Posterior cingulate gyrus (tissue), 11 donors: Measurements from ENCODE around the gene EFCAB6.

Source experiments
- DNase-seq, 10 donors: peaks; one replicate each; pipeline versions ENCODE4 v3.0.0 to v3.0.0-alpha.2; 2020 to 2021; ENCODE audit warnings: mixed read lengths in 3 of 10
- intact Hi-C: fragments of 100-400 bp; cut with DNase I; formaldehyde crosslinking; loops from one replicate; pipeline ENCODE4 v1.15.1; 2023

The EFCAB6 gene

DNA sequence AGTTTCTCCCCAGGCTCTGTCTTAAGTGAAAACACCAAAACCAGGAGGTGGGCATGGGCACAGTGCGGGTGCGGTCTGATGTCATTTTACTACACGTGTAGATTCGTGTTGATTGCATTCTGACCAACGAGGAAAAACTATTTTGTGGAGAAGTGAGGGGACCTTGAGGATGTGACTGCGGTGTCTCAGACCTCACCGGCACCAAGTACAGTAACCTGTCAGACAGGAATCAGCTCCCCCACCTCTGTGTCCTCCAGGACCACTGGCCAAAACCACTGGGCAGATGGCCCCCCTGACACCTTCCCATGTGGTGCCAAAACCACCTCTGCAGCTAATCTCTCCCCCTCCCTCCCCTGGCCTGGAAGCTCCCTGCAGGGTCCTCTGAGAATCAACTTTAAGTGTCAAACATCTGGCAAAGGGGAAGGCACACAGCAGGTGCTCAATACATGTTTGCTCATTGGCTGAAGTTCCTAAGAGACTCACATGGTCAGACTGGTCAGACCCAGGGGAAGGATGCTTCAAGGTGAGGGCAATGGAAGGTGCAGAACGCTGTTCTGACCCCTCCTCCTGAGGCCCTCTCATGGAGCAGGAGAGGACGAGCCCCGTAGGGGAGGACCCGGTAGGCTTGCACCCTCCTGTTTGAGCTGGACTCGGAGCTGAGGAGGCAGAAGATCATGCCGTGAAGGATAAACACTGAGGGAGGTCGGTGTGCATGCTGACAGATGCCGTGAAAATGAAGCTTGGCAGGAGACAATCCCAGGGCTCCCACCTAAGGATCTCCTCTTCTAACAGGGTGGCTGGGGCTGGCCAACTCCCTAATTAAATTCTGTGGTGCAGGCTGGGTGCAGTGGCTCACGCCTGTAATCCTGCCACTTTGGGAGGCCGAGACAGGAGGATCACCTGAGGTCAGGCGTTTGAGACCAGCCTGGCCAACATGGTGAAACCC, 270.4 kb downstream of the EFCAB6 start:
- intact Hi-C loops = no loop called here

DNA sequence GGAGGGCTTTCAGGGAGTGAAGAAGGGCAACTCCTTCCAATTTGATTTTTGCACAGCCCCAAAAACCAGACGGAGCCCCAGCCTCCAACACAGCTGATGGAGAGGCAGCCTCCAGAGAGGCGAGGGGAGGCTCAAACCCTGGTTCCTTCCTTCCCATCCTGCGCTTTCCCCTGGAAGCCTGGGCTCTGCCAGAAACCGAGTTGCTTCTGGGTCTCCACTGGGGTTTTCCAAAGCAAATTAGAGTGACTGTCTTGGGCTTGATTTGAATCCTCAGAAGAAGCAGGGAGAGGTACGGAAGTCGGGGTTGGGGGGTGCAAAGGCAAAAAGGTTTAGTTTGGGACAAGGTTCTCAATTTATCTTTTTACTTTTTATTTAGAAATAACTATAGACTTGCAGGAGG, 271.1 kb downstream of the EFCAB6 start:
- DNase-seq = no peak
- intact Hi-C loops = no loop called here

More for the DNA sequence above, 270.4 kb downstream of the EFCAB6 start:
- DNase-seq = peak in 1 of 10 donors; percentile 19

DNA sequence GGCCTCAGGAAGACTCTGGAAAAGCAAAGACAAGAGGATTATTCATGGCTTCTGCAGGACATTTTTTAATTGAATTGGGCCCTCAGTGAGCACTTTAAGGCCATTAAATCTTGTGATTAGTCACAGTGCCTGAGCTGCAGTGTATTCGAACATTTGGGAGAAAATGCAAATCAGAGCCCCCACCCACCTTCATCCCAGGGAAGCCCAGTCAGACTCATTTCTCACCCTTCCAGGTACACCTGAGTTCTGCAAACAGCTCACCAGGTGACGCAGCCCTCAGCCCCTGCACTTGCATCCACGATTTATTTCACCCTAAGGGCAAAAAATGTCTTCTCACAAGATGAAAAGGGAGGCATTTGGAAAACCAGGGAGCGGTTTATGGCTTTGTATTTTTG, 271.6 kb downstream of the EFCAB6 start:
- DNase-seq = no peak
- intact Hi-C loops = no loop called here

DNA sequence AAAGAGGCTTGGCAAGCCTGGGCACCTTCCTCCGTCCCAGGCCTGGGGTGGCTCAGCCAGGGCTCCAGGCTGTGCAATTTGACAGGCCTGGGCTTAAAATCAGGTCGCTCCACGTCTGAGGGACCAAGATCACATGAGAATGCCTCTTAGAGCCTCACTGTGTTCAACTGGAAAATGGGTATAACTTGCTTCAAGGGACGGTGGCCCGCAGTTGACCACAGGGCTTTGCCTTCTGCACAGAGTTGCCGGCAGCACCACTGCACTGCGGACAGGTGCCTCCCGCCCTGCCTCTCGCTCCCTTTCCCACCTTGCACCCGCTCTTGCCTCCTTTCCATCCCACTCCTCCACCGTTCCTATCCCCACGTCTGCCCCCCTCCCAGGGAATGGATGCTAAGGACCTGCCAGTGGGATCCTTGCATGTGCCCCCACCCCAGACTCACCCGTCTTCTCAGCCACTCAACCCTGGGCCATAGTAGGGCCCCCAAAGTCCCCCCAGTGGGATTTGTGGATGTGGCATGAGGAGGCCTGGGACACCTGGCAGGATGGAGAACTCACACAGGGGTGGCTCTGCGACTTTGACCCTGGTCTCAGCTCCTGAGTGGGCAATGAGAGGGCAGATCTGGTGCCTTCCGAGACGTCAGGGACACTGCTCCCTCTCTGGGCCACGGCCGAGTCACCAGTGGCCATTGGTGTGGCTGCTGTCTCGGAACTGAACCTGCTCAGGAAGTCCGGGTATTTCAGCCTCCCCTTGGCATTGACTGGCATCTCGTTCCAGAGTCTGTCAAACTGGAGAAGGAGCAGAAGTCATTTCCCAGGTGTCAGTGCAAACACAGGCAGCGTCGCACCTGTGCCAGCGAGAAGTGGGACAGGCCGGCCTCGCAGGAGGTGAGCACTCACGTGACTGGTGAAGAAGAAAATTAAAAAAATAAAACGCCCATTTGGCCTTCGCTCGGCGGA, 272.3 kb downstream of the EFCAB6 start:
- DNase-seq = peak in 1 of 10 donors; percentile 70
- intact Hi-C loops = no loop called here

DNA sequence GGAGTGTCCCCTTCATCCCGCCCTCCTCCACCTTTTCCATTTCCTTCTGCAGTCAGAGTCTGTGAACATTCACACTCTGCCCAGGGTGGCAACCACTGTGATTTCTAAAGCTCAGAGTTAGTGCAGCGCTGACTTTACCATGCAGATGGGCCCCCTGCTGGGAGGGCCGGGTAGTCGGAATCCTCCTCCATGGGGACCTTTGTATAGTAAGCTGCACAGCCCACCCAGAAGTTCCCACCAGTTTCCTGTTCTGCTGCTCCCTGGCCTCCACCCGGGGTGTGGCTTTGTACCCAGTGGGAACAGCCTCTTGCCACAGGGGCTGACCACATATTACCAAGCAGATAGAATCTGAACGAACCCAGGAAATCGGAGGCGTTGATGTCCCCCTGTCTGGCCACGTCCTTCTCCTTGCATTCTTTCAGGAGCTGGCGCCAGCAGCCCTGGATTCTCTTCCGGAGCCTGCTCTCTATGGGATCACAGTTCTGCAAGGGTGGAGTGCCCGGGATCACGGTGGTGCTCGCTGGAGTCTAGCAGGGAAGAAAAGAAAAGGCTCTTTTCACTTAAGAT, 275.0 kb downstream of the EFCAB6 start:
- intact Hi-C loops = no loop called here
- DNase-seq = peak in 2 of 10 donors; percentile 45 to 48

DNA sequence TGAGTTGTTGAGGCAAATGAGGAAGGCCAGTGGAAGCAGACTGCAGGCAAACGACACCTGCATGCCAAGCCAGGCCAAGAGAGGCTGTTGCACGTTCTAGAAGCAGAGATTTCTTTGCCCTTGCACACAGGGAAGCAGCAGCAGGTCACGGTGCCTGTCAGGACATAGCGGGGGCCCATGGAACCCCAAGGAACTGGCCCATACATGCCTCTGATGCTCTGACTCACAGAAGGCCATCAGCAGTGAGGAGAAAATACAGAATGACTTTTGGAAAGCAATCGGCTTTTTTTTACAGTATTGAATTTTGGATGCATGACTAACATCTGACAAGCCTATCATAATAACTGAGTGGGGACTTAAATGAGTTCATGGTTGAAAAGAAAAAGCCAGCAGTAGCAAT, 276.4 kb downstream of the EFCAB6 start:
- peak in 1 of 10 donors; percentile 24 for DNase-seq
- intact Hi-C loops = no loop called here

DNA sequence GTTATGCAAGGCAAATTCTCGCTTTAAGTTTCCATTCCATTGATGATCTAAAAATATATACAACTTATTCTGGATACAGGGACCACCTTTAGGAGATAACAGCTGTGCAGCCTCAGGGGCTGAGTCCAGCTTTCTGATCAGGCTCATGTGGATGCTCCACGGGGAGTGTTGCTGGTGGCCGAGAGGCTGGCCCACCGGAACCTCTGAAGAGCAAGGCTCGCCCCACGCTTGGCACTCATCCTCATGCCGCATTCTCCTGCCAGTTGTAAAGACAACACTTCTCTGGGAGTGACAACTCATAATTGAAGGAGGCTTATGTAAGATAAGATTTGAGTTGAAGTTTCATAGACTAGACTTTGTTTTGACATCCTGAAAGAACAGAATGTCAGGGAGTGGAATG, 276.8 kb downstream of the EFCAB6 start:
- DNase-seq = peak in 3 of 10 donors; percentile 15 to 83 (median 71)
- intact Hi-C loops = no loop called here

DNA sequence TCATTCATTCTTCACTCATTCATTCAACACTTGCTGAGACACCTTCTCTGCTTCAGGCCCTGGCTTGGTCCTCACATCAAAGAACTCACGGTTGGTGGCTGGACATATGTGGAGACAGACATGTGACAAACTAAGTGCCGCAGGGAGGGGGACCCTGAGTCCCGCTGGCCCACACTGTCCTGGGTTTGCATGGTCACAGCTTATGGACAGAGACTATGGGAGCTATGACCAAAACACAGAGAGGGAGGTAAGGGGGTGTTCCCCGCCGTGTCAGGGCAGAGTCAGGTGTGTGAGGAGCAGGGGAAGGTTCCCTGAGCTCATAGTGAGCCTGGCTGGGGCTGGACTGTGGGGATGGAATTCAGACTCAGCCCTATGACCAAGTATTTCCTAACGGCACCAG, 277.2 kb downstream of the EFCAB6 start:
- intact Hi-C loops = no loop called here
- peak in 2 of 10 donors; percentile 38 to 55 for DNase-seq

DNA sequence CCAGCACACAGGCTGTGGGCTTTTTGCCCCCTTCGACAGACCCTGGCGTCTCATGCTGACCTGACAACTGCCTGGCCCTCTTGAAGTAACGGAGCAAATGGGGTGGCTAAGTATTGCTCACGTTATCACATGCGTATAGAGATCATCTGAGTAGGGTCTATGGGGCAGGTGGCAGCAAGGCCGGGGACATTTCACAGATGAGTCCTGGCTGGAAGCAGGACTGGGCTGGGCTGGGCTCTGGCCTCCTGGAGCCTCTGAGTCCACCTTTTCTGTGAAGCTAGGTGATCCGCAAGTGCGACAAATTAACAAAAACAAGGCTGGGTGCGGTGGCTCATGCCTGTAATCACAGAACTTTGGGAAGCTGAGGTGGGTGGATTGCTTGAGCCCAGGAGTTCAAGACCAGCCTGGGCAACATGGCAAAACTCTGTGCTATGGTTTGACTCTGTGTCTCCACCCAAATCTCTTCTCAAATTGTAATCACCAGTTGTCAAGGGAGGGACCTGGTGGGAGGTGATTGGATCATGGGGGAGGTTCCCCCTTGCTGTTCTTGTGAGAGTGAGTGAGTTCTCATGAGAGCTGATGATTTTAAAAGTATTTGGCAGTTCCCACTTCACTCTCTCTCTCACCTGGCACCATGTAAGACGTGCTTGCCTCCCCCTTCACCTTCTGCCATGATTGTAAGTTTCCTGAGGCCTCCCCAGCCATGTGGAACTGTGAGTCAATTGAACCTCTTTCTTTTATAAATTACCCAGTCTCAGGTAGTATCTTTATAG, 278.3 kb downstream of the EFCAB6 start:
- peak in 2 of 10 donors; percentile 38 to 40 for DNase-seq
- intact Hi-C loops = no loop called here

DNA sequence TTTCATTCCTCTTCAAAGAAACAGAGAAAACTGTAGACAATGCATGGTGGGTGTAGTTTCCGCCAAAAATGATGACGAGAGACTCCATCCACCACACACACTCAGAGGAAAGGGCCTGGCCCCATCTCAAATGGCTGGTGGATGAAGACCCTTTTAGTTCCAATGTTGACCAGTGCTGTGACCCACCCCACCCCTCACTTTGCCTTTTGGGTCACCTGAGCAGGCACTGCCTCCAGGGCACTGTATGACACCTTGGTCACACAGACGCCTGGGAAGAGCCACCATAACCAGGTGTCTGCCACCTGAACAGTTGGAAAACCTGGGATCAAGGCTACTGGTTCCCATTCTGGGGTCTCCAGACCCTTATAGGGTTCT, 279.0 kb downstream of the EFCAB6 start:
- intact Hi-C loops = no loop called here
- no peak for DNase-seq

DNA sequence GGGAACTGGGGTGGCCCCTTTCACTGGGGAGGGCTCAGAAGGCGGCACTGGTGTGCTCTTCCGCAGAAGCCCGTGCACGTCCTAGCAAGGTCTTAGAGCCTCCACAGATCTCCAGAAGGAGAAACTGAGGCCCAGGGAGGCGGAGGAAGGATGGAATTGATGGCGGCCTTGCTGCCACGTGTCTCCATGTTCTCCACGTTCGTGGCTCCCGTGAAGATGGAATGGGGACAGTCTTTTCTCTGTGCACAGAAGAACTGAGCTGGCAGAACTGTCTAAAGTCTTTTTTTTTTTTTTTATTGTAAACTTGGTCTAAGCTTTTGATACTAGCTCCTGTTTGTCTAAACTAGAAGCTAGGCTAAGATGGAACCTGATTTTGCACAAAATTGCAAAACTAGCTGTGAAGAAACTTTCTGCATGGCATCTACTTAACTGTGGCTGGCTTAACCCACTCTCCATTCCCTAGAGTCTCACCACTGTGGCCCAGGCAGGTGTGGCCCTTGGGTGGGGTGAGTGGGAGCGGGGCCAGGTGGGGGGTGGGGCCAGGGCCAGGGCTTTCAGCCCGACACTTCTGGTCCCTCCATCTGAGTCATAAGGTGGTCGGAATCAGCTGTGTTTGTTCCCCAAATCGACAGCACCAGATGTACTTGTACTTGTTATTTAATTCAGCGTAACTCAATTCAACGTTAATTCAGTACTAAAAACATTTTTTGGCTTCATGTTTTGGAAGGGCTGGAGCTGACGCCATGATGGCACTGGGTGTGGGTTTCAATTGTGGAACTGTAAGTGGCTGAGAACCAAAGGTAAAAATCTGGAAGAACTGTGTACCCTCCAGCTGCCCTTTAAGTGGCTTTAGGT, 279.6 kb downstream of the EFCAB6 start:
- DNase-seq = no peak
- intact Hi-C loops = no loop called here

DNA sequence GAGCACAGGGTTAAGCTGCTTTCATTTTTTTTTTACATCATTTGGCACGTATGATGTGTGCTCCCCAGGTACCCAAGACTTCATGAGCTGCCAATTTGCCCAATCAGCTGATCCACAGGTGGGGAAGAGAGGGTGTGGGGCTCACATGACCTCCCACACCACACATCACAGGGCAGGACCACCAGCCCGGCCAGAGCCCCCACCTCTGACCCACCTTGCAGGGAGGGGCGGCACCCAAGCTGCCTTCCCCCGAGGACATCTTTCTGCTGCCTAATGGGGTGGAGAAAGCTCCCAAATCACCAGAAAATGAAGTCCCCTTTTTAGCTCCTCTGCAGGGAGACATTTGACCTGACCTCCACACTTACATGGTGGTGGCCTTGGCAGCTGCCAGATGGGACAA, 280.5 kb downstream of the EFCAB6 start:
- intact Hi-C loops = no loop called here
- peak in 2 of 10 donors; percentile 23 to 52 for DNase-seq

DNA sequence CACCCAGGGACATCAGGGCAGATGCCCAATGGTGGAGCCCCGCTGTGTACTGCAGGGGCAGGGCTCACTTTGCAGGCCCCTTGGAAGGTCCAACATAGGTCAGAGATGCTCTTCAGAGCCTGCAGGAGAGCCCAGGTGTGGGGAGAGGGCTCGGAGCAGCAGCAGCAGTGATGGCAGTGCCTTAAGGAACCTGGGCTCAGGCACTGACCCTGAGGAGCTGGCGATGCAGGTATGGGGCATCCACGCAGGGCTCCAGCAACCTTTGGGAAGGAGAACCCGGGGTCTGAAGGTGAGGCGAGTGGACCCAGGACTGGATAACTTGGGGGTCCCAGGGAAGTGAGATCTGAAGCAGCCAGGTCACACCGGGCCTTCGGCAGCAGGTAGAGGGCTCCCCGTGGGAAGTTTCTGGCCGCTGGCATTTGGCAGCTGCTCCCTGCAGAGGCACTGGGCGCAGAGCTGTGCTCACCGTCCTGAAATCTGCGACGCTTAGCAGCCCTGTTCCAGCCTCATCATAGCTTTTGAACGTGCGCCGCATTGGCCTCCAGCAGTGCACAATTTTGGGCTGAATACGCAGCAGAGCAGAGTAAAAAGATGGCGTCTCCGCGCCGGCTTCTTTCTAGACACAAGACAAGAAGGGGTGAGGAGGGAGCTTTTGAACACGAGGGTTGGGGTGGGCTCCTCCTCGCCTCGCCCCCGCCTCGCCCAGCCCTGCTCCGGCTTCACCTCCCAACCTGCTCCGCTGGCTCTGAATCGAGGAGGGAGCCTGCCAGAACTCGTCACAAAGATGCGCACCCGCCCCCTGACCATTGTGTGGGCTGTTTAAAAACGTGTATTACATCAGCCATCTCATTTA, 281.5 kb downstream of the EFCAB6 start:
- intact Hi-C loops = no loop called here
- DNase-seq = peak in 8 of 10 donors; percentile 32 to 92 (median 56)

DNA sequence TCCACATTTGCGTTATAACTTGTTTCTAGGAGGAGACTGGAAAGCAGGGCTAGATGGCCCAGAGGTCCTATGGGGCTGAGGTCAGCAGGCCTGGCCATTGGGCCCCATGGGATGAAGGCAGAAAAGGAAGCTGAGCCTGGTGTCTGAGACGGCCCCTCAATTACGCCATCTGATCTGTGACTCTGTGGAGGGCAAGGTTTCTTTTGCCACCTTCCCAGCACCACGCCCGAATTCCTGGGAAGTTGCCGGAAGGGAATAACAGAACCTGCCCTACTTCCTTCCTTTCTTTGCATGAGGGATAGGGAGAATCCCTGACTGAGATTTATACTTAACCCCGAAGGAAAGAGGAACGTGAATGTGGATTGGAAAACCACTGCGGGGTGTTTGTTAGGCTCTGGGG, 282.2 kb downstream of the EFCAB6 start:
- DNase-seq = peak in 2 of 10 donors; percentile 30 to 41

DNA sequence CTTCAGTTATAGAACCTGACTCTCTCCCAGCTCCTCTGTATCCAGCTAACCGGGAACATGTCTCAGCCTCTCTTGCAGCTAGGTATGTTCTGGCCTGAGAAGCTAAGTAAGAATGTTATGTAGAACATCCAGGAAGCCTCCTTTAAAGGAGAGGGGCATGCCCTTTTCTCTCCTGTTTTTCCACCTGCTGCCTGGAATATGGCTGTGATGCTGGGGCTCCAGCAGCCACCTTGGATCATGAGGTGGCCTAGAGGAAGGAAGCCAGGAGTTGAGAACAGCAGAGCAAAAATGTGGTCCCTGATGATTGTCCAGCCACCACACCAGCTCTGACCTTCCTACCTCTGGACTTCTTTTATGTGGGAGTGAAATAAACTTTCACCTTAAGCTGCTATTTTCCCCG, 282.6 kb downstream of the EFCAB6 start:
- intact Hi-C loops = no loop called here
- peak in 1 of 10 donors; percentile 26 for DNase-seq

More for the DNA sequence above, 282.2 kb downstream of the EFCAB6 start:
- intact Hi-C loops = no loop called here

DNA sequence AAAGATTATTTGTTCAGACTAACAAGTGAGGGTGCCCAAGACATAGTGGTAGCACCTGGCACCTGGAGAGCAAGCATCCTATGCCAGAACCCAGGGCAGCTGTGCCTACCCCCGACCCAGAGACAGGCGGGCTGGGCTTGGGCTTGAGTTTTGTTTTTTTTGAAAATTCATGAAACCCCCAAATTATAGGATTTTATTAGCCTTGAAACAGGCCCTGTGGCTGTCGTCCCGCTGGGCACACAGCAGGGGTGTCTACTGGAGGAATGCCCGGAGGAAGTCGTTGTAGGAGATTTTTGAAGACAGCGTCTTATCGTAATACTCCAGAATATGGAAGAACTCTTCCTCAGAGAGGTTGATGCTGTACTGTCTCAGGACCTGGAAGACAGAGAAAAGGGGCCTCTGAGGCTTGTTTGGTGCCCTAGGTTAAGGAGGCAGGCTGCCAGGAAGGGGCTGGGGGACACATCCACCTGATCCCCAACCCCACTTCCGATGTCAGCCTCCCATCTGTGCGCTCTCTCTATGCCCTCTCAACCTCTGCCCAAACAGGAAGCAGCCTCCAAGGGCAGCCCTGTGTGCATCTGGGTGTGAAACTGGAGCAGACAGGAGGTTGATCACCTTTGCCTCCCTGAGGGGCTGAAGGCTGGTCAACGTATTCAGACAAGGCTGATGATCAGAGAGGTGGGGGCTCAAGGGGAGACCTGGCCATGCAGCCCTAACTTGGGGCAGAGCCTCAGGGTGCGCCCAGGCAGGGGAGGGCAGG, 283.3 kb downstream of the EFCAB6 start:
- DNase-seq = peak in 3 of 10 donors; percentile 48 to 61 (median 55)
- intact Hi-C loops = no loop called here

DNA sequence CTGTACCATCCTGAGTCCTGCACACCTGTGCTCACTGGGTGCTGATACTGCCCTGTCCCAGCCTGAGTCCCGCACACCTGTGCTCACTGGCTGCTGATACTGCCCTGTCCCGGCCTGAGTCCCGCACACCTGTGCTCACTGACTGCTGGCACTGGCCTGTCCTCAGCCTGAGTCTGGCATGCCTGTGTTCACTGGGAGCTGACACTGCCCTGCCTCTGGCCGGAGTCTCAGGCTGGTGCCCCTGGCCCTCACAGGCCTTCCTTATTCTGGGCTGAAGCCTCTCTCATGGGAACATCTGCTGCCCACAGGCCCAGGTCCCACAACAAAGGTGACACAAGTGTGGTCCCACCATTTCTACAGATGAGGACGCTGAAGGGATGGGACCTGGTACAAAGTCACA, 285.2 kb downstream of the EFCAB6 start:
- intact Hi-C loops = no loop called here
- peak in 3 of 10 donors; percentile 42 to 74 (median 67) for DNase-seq
